GM19455 (cell line): Measurements from ENCODE around the gene TMEM86A.

ENCODE experiments used
- ATAC-seq: cut with Tn5 transposase; IDR thresholded peaks from one replicate; pipeline ENCODE4 v1.9.1; 2021; ENCODE audit not compliant: unreplicated experiment

TMEM86A gene

DNA sequence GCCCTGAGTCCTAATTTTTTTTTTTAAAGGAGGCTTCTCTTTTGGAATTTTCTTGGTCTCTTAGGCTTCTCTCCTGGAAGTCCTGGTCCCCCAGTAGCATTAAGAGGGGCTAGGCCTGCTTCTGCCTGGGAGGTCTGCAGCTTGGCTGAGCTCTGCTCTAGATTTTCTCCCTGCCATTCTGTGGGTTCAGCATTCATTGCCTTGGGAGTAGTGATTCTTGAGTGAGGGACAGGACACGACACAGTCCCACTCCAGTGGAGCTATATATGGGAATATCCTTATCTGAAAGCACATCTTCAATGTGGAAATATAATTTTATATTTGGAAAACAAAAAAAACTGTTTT is 23.7 kb downstream of the TMEM86A start:
- ATAC-seq, result no peak

DNA sequence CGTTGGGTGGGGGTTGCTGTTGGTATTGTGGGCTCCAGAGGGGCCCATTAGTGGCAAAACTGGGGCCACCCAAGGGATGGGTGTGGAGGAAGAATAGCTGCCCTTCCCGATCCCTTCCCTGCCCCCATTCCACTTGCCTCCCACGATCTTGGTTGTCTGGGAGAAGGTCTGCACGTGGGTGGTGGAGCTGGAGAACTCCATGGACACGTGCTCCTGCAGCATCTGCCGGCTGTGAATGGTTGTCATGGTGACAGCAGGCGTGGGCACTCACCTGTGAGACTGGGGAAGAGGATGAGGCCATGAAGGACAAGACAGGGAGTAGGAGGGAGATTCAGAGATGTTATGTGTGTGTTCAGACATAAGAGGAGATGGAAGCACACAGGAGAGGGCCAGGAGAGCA is 25.4 kb downstream of the TMEM86A start:
- no peak for ATAC-seq

DNA sequence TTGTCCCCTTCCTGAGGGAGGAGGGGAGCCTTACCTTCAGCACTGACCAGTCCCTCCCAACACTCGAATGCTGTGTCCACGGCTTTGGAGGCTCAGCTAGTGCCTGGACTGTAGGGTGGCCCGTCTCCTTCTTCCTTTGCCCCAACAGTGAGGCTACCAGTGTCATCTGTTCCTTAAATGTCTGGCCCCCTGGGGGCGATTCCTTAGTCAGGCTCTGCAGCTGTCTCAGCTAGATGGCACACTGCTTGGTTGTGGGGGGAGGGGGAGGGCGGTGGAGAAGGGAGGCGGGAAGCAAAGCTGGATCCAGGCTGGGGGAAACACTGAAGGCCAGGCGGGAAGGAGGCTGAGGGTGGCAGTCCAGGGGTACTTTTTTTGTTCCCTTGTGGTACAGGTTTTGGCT is 27.5 kb downstream of the TMEM86A start, which contains the start of gene IGSF22:
Gene IGSF22, minus strand, starts transcription at position 149 of the 400 bp plus-strand sequence. CDS start 1,952 bp downstream, outside the sequence.
- no peak for ATAC-seq

DNA sequence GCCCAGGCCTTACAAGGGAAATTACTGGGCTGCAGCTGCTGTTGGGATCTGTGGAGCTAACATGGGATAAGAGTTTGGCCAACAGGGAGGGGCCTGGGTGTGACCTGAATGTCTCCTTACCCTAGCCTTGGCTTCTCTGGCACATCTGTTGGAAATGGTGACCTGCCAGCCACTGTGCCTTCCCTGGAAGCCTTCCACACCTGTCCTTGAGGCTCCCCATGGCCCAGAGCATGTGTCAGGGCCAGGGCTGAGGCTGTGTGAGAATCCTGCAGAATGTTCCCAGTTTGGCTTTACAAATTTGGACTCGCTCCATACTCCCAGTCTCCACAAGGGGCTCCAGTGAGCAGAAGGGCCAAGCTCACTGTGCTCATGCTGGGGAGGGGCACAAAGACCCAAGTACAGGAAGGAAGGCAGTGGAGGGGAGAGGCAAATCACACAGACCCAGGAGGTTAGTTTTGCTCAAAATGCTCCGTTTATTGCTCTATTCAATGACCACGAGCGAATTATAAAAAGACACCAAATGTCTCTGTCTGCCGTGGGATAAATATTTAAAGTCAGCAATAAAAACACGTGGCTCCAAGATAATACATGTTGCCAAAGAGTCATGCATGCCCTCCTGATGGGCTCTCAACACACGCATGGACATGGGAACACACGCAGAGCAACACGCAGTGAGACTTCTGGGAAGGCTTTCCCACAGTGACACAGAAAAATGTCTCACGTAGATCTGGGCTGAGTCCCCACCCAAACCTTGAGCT is 29.1 kb downstream of the TMEM86A start:
- no peak for ATAC-seq

DNA sequence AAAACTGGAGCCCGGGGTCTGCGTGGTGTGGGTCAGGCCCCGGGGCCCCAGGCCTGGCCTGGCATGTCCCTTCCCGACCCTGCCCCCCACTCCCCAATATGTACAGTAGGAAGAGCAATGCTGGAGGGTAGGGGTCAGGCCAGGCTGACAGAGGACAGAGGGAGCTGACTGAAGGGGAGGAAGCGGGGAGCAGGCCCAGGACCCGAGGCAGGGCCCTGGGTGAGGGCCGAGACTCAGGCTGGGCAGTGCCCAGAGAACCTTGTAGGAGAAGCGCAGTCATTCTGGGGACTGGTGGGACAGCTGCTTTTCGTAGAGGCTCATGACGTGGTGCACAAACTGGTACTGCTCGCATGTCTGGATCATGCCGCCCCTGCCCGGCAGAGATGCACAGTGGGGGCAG is 30.1 kb downstream of the TMEM86A start:
- ATAC-seq, result no peak

DNA sequence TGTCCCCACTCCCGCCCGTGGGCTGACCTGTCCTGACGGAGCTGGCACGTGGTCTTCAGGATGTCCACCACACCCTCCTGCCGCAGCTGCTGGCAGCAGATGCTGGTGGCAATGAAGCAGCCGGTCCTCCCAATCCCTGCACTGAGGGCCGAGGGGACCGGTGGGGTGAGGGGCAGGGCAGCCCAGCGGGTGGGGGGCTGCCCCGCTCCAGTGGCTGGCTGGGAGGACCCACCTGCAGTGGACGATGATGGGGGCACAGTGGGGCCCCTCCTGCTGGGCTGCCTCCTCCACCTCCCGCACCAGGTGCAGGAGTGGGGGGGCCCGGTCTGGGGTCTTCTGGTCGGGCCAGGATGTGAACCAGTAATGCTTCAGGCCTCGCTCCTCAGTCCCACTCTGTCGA is 30.8 kb downstream of the TMEM86A start:
- ATAC-seq, result no peak

DNA sequence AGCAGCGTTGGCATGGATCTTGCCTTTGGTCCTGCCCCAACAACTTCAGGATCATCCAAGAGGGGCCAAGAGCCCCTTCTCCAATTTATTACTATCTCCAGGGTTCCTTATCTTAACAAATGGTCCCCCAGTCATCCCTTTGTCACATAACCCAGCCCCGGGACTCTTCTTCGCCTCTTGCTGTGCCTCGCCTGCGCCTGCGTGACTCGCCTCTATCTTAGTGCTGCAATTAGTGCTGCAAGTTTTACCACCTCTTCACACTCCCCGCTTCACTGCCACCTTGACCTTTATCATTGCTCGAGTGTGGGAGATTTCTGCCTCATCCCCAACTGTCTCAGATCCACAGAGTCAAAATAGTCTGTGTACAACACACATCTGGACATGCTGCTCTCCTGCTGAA is 31.4 kb downstream of the TMEM86A start:
- no peak for ATAC-seq

DNA sequence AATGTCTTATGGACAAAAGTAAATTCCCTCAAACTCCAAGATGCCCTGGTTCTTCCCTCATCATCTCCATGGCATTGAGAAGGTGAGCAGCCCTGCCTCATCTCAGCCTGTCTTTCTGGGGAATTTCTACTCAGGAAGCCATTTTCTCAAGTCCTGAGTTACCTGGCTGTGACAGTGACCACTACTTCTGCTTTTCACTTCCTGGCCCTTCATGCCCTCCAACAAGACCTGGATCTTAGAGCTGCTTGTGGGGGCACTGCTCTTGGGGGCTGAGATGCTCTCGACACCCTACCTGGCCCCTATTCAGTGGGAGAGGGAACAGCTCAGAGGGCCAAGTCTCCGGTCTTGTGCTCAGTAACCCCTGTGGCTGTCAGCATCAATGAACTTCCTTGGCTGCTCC is 32.9 kb downstream of the TMEM86A start:
- ATAC-seq, result no peak

DNA sequence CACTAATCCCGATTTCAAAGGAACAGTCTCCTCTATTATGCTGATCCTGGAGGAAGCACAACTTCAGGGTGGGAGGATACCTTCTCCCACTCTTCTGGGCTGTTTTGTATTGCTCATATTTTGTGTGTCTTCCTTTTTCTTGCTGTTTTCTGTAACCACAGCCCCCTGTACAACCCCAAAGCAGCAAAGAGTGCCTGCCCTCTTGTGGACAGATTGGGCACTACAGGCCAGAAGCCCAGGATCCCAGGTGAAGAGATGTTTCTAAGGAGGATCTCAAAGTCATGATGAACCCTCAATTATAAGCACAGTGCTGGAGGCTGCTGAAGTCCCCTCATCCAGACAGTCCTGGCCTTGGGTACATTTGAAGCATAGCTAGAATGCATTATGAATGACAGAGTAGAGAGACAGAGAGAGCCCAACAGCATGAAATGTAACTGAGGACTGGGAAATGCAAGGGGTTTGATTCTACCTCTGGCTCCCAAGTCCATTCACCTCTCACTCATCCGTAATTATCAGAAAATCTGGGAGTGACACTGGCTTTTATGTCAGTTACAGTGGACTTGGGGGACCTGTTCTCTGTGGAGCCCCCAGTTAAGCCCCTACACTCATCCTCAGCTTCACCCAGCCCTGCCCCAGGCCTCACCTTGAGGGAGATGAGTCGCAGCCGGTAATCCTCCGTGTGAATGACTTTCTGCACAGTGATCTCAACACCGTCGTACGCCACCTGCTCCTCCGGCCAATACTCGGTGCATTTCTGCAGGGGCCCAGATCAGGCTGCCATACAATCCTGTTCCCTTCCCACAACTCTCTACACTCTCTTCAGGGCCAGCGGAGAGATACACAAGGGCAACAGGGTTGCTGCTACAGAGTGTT is 33.6 kb downstream of the TMEM86A start:
- ATAC-seq, result no peak

DNA sequence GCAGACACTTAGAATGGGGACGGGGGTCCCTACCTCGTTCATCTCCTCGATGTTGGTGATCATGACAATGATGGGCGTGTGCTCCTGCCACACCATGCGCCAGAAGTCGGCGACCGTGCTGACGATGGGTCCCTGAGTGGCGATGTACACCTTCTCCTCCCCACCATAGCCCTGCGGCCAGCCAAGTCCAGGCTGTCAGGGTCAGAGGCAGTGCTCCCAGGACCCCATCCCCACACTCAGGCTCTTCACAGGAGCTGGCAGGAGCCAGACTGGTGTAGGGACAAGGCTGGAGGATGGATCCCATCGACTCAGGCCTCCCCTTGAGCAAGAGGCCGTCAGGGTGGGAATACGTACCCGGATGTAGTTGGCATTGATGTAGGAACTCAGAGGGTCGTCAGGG is 34.6 kb downstream of the TMEM86A start:
- no peak for ATAC-seq

DNA sequence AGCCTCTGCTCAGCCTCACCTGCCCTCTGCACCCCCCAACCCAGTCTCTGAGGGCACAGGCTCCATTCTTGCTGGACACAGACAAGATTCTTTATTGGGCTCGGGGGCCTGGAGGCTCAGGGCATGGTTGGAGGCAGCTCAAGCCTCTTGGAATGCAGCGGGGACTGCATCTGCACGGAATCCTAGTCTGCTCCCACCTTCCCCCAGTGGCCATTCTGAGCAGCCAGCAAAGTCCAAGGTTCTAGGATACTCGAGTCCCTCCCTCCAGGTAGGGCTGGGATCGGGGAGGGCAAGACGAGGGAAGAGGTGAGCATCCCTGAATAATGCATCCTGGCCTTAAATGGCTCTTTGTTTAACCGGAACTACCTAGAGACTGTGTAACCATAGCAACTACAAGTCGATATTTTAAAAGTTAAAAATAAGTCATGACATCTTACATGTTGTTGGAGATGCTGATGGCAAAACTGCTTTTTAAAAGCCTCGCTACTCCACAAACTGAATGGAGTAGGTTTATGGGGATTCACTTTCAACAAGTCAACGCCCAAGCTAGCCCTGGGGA is 38.1 kb downstream of the TMEM86A start:
- no peak for ATAC-seq

DNA sequence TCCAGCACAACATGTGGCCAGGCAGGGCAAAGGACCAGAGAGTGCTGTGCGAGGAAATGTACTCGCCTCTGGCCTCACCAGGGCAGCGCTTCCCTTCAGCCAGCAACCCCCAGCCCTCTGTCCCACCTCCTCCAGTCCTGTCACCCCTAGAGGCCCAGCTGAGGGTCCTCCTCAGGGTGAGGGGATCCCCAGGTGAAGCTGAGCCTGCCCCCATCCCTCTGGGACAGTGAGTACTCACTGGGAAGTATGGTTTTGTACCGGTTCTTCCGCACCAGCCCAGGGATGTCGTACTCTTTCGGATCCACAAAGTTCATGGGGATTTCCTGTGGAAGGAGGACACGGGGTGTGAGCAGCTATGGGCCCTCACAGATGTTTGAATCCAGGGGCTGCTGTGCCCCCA is 39.1 kb downstream of the TMEM86A start:
- no peak for ATAC-seq

DNA sequence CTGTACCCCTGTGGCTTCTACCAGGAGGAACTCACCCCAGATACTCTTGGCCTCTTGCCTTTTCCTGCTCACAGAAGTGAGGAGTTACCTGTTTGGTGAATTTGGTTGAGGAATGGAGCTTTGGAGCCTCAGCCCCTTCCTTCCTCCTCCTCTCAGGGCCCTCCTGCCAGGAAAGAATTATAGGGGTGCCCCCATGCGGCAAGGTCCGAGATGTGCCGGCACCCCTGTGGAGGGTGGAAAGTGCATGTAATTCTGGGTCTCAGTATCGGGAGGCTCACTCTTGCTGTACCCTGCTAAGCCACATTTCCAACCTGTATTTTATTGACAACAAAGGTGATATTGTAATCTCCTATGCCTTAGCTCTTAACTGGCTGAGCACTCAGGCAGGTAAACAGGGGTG is 41.1 kb downstream of the TMEM86A start:
- ATAC-seq, result no peak

DNA sequence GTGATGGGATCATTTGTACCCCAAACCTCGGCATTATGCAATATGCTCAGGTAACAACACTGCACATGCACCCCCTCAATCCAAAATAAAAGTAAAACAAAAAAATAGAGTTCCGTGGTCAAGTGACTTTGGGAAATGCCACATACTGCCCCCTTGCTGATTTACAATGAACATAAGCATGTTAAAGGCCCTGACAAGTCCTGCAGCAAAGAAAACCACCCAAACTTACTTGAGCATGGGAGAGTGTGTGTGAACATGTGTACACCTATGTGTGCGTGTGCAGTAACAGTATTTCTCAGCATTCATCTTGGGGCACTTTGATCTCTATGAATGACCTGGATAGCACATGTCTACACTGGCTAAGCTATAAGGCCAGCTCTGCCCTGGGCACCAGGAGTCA is 43.2 kb downstream of the TMEM86A start:
- no peak for ATAC-seq

DNA sequence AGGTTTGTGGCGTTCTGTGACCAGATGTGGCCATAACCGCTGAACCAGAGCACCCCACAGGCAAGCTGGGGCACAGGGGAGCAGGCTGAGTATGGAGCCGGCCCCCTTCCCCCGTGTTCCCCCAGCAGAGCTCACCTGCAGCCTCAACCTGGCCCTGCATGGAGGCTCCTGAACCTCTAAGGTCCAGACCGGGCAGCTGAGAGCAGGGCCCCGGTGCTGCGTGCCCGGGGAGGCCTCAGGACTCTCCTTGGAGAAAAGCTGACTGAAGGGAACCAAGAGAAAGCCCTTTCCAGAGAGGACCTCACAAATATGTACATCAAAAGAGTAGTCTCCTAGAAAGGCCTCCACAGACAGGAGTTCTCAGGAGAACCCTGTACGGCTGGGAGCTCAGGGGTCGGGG is 44.8 kb downstream of the TMEM86A start:
- ATAC-seq, result no peak

DNA sequence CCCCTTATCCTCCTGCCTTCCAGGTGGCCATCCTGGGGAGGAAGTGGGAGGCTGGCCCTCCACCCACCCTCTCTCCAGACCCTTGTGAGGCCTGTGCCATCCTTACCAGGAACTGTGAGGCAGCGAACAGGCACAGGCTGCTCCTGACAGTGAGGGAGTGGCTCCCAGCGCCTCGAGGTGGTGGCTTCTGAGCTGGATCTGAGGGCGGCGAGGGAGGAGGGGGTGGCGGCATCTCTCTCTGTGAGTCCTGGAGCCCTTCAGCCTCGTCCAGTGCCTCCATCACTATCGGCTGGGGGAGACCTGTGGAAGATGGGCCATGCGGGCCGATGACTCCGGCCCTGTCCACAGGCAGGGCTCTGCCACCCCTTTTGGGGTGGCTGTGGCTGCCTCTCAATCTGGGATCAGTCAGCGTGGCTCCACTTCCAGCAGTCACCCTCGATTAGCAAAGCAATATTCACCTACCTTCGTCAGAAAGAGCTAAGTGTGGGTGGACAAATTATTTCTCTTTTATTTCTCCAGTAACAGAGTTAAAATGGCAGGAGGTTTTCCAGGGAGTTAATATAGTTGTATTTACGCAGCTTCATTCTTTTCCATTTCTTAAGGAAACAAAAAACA is 45.4 kb downstream of the TMEM86A start:
- no peak for ATAC-seq

DNA sequence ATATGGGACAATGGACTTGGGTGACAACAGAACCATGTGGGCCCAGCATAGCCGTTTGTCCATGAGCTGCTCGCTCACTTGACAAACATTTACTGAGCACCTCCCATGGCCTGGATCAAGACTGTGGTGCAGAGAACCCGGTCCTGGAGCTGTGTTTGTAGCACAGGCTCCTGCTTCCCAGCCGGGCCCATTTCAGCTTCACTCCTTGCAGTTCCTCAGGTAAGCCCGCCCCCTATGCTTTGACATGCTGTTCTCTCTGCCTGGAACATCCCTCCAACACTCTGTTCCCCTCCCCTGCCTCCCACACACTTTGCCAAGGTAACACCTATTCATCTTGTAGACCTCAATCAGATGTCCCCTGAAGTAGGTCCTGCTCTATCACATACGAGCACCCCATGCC is 46.7 kb downstream of the TMEM86A start:
- ATAC-seq, result no peak

DNA sequence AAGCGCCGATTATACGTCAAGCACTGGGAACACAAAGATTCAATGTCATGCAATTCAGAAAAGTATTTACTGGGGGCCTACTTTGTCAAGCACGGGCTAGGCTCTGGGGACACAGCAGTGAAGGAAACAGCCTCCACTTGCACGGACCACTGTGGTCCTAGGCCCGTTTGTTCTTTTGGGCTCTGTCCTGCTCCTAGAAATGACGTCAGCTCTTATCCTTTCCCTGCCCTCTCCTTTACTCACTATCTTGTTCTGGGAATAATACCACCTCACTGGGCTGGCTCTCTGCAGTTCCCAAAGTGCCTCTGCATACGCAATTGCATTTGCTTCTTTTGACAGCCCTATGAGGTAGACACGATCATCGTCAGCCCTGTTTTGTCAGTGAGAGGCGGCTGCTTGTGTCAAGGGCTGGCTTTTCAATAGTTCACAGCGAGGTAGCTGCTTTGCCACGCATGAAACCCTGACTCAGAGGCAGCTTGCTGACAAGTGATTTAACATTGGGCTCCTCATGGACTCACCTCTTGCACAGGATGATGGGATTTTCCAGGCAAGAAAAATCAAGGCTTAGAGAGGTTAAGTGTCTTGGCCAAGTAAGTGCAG is 50.3 kb downstream of the TMEM86A start:
- ATAC-seq, result no peak

DNA sequence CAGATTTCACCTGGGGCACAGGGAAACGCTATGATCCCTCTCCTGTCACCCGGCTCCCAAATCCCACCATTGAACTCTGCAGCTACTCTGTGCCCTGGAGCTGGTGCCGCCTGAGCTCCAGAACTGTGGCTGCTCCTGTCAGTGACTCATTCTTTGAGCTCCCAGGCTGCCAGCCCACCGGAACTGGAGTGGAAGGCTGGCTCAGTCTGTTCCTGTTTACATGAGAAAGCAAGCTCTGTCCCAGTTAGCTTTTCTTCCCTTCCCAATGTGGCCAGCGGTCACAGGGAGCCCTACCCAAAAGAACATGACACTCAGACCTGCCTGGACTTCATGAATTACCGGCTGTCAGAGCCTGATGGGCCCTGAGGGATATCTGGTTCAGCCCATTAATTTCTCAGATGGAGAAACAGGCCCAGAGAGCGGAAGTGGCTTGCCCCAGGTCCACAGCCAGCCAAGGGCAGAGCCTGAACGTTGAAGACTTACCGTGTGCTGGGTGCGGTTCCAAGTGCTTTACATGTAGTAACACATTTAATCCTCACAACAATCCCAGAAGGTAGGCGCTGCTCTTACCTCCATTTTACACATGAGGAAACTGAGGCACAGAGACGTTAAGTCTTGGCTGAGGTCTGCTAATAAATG is 51.2 kb downstream of the TMEM86A start:
- ATAC-seq, result no peak

DNA sequence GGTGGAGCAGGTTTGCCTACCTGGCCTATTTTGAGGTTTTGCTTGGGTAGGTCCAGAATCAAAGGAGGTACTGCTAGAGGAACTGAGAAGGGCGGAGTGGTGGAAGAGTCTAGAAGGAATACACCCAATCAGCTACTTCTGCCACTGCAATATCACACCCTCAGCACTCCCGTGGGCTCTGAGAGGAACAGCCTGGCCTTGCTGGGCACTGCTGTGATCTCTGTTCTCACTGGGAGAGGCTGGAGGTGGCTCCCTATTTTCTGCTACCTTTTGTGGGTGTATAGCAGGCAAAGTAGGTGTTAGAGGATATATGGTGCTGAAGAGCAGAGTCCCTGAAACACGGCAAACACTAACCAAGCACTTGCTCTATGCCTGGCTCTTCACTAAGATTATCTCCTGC is 52.4 kb downstream of the TMEM86A start:
- no peak for ATAC-seq

DNA sequence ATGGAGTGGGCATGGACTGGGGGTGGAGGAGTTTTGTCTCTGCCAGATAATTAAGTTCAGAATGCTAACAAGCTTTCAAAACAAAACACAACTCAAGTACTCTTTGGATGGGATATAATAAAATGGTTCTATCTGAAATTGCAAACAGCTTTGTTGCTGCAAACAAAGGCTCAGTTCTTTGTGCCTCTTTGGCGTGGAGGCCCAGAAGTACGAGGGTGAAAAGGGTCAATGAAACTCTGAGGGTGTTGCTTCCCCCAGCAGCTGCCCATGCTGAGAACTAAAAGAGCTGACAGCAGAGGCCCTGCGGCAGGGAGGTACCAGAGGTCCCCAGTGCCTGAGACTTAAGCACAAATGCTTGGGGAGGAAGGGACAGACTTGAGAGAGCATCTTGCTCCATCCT is 53.9 kb downstream of the TMEM86A start:
- no peak for ATAC-seq
